GM10847 (cell line): ENCODE results near the gene DPYSL4.

Experiments
- POLR2A ChIP-seq: IDR thresholded peaks from 2 replicates; pipeline ENCODE4 v1.6.1; 2011; ENCODE audit not compliant: insufficient read length; ENCODE audit errors: extremely low read depth

Gene DPYSL4

GRCh38 chr10:132156382-132156781 is 30.4 kb upstream of the DPYSL4 start:
- TF ChIP-seq POLR2A, result no peak

GRCh38 chr10:132157101-132157500 is 29.6 kb upstream of the DPYSL4 start:
- no peak for TF ChIP-seq POLR2A

GRCh38 chr10:132158122-132158741 is 28.5 kb upstream of the DPYSL4 start:
- no peak for TF ChIP-seq POLR2A

DNA sequence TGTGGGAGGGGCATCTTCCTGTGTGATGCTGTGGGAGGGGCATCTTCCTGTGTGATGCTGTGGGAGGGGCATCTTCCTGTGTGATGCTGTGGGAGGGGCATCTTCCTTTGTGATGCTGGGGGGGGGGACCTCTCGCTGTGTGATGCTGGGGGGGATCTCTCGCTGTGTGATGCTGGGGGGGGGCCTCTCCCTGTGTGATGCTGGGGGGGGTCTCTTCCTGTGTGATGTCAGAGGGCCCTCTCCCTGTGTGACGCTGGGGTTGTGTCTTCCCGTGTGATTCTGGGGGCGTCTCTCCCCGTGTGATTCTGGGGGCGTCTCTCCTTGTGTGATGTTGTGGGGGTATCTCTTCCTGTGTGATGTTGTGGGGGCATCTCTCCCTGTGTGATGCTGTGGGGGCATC is 27.9 kb upstream of the DPYSL4 start:
- TF ChIP-seq POLR2A, result no peak

DNA sequence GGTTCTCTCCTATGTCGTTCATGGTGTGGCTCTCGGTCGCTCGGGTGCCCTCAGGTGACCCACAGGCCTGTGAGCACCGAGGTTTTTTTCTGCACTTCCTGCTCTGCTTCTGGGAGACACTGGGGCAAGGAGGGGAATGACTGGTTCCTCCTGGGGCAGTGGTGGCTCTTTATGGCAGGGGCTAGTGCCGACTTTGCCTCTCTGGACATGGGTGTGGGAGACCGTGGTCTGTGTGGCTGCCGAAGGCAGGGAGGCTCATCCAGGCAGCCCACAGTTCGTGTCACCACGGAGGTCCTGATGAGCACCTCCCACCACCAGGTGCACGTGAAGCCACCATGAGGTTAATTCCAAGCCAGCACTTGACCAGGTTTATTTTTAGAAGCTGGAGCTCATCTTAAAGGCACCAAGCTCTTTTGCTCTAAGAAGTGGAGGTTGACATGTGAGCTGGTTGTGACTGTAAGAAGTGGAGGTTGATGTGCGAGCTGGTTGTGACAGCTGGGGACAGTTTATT is 24.7 kb upstream of the DPYSL4 start:
- TF ChIP-seq POLR2A, result no peak

DNA sequence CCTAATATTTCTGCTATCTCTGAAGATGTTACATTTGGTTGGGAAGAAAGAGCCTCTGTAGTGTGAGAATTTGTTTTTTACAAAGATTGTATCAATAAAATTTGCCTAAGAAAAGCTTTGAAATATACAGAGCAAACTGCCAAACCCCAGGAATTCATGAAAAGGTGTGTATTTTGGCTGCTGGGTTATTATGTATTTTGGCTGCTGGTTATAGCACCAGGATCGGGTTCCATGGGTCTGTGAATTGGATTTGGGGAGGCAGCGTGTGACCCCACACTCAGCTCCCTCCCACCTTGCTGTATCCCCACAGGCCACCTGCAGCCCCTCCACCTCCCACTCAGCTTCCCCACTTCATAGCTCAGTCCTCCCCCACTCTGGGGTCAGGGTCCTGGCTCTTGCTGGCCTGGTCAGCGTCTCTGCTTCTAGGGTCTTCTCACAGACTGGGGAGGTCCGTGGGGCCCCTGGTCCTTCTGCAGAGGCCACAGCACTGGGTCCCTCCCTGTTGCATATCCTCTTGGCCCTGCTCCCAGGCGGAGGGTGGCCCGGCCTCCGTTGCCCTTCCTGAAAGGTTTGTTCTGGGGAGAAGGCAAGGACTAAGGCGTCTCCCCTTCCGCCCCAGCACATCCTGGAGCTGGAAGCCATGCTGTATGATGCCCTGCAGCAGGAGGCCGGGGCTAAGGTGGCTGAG is 24.0 kb upstream of the DPYSL4 start:
- TF ChIP-seq POLR2A, result no peak

DNA sequence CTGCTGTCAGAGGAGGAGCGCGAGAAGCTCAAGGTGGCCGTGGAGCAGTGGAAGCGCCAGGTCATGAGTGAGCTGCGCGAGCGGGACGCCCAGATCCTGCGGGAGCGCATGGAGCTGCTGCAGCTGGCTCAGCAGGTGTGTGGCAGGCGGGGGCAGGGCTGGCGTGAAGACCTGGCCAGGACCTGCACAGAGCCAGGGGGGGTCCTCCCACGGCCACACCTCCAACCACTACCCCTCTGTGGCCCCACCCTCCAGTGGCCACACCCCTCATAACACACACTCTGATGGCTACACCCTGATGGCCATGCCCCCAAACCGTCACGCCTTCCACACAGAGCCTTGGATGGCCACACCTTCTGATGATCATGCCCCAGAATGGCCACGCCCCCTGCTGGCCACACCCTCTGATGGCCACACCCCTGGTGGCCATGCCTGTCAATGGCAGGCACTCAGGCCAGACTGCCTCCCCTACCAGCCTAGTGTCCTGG is 23.4 kb upstream of the DPYSL4 start:
- no peak for TF ChIP-seq POLR2A

DNA sequence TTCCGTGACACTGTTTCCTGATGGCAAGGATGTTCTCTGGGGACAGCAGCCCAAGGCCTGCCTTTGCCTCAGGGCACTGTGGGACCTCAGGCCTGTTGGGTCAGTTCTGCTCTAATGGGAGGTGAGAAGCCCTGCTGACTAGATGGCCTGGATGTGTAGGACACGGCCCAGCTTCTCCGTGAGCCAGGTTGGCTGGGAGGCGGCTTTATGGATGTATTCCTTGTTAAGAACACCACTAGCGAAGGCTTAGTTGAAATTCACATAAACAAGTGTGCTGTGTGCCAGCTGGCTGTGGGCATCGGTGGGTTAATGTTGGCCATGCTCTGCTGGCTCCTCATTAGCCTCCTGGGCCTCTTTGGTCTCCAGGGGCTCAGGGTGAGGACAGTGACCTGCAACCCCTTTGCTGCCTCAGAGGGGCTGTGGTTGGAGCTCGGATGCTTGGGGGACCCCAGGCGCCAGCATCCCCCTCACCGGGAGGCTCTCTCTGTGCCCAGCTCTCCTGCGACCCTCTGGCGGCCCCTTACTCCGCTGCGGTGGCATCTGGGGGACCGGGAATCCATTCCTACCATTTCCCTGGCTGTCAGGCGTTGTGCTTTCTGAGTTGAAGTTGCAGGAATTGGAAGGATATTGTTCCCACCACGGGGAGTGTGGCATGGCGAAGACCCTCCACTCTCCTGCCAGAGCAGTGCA is 22.8 kb upstream of the DPYSL4 start:
- TF ChIP-seq POLR2A, result no peak

DNA sequence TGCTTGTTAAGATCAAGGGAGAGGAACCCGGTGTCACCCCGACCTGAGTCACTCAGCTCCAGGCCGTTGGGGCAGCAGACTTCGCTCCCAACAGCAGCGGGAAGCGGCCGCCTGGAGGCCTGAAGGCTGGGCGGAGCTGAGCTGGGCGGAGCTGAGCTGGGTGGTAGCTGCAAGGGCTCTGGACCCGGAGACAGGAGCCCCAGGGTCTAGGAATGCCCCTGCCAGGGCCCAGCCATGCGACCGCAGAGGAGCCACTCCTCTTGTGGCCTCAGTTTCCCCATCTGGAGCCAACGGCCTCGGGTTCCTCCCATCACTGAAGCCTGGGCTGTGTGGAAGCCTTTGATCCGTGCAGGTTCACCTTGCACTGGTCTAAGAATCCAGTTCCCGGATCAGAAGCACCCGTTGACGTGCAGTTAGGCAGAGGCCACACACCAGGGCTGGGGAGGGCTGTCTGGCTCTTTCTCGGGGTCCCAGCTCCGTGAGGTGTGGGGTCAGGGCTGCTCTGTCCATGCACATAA is 21.9 kb upstream of the DPYSL4 start:
- no peak for TF ChIP-seq POLR2A

DNA sequence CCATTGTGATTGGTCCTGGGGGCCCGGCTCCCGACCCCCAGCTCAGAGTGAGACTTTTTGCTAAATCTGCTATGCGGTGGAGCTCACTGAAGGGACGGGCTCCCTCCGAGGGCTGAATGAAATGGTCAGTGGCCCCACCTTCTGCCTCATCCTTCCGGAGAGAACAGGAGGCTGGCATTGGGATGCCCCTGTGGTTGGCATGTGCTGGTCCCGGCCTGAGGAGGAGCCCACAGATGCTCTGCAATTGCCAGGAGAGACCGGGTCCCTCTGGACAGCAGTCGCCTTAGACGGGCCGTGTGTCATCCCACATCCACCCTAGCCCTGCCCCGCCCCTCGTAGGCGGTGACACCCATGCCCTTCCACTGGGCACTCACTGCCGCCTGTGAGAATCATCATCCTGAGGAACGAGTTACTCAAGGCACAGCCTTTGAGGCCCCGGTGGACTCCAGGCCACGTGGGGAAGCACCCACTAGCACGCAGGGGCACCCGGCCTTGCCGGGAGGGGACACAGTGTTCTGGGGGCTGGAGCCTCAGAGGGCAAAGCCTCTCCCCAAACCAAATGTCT is 21.2 kb upstream of the DPYSL4 start:
- TF ChIP-seq POLR2A, result no peak

DNA sequence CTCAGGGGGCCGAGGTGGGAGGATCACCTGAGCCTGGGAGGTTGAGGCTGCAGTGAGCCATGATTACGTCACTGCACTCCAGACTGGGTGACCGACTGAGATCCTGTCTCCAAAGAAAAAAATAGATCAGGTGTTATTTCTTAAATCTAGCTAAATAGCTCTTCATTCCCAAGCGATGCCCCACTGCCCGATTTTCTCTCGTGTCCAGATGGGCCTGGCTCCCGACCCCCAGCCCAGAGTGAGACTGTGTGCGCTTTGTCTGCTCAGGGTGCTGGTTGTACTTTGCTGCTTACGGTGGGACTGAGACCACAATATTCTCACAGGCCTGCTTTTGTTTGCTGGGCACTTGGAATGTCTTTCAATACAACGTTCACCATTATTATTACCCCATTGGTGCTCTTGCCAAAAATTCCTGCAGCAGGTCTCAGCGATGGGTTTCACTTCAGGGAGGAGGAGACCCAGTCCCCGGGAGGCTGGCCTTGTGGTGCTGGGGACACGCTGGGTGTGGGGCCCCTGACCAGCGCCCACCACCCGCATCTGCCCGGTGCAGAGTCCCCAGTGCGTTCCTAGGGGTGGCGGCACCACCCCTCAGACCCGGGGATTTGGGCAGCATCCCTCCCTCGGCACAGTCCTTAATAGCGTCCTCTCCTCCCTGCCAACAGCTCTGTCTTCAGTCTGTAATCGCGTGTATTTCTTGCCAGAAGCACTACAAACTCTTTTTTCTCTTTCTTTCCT is 20.4 kb upstream of the DPYSL4 start:
- no peak for TF ChIP-seq POLR2A

DNA sequence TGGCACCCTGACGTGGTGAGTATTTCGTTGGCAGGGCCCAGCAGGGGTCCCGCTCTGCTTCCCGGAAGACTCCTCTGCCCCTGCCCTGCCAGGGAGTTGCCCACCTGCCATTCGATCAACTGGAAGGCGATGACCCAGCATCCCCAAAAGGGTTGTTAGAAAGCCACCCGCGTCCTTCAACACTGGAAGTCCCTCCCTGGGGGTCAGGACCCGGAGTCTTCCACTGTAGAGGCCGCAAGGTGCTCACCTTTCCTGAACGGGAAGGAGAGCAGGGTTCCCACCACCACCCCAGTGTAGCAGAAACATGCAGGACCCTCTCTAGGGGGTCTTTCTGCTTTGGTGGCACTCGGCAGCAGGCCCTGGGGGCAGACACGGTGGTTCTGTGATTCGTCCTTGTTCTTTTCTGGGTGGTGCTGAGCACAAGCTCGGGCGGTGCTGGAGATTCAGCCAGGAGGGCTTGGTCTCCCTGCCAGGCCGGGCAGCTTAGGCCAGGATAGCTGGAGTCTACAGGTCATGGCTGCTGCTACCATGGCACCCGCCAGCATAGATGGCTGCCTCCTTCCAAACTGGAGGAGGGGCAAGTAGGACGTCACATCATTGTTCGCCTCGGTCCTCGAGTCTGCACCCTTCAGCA is 19.6 kb upstream of the DPYSL4 start:
- TF ChIP-seq POLR2A, result no peak

- TF ChIP-seq POLR2A, result no peak
Measured at GRCh38 chr10:132167976-132168375, 18.8 kb upstream of the DPYSL4 start.

DNA sequence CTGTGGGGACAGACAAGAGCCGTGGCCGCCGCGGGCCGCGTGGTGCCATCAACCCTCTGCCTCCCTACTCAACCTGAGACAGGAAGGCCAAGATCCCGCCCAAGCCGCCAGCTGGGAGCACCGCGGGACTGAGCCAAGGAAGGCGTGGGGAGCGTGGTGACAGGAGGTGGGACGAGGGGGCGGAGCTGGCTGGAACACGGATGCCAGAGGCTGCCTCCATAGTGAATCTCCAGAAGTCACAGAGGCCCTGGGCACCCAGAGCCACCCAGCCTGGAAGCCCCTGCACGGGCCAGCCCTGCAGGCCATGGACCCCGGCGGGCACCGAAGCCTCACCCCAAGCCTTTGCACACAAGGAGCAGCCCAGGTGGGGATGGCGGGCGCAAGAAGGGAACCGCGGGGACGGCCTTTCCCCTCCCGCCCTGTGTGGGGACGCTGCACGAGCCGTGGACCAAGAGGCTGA is 18.1 kb upstream of the DPYSL4 start:
- TF ChIP-seq POLR2A, result no peak

GRCh38 chr10:132169031-132169765 is 17.6 kb upstream of the DPYSL4 start:
- TF ChIP-seq POLR2A, result no peak
